OCI-LY7 (cell line): ENCODE results near the gene CRB2.

Experiments
- CTCF ChIP-seq: fragments of 200-600 bp; sonication (generic); conservative IDR thresholded peaks from 2 replicates; pipeline ENCODE4 v1.5.1; 2014; ENCODE audit warnings: mild to moderate bottlenecking, antibody characterized with exemption, low read length, moderate library complexity, mixed read lengths
- EZH2phosphoT487 ChIP-seq: fragments of 200-600 bp; sonication (generic); IDR thresholded peaks from 2 replicates; pipeline ENCODE4 v1.6.1; 2018; ENCODE audit warnings: low read depth, borderline replicate concordance, mild to moderate bottlenecking, mixed run types, antibody characterized with exemption, low read length, moderate library complexity, mixed read lengths

DNA sequence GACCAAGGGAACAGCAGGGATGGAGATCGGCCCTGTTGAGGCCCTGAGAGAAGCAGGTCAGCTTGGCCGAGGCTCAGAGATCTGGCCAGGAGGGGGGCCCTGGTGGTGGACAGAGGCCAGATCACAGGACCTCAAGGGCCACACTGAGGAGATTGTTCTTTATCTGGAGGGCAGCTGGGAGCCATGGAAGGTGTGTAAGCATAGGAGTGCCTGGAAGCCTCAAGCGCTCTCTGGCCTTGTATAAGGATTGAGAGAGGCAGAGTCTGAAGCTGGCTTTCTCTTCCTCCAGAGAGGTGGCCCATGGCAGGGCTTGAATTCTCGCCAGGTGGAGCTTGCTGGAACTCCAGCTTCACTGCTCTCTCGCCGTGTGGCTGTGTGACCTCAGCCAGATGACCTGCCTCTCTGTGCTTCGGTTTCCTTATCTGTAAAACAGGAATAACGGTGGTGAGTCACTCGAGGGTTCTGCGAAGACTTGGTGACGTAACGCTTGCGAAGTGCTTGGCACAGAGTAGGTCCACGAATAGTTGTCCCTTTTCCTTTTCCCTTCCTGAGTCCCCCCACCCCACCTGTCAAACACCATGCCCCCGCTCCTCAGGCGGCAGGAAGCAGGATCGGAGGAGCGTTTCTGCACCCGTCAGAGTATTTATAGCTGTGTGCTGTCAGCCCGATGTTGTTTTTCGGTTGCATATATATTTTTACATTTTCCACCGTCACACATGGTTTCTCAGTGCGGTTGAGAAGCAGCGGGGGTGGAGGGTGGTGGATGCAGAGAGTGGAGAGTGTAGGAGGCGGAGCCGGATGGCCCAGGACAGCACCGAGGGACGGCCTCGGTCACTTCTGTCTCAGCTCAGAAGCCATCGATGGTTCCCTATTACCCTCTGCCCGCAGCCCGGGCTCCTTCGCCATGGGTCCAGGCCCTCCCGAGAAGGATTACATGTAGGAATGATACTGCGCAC is 17.0 kb upstream of the CRB2 start:
- TF ChIP-seq EZH2phosphoT487 (no peak), CTCF (no peak)
